ENCODE data around the gene MYH10.

- TF ChIP-seq CTCF (IDR thresholded peaks at IDR 0.05; ENCODE audit: poor library complexity) (no peak), EZH2phosphoT487 (IDR thresholded peaks at IDR 0.05; ENCODE audit: low read depth, severe bottlenecking, unreplicated experiment) (no peak)
These were observed 75.5 kb downstream of the MYH10 start for GRCh38 chr17:8555062-8555461.
